Measurements from ENCODE around the gene ARPC5. TPM values are rescaled to one million over a fixed set of nuclear protein-coding genes. Genes with fewer than 3 reads are reported as not detected.

ARPC5 gene
- total and polyA plus RNA-seq, 10 of the 15 experiments (the other 5 are each of a cell fraction or from before 2014, with no cell fraction given), result 238 to 784 (median 309) TPM

DNA sequence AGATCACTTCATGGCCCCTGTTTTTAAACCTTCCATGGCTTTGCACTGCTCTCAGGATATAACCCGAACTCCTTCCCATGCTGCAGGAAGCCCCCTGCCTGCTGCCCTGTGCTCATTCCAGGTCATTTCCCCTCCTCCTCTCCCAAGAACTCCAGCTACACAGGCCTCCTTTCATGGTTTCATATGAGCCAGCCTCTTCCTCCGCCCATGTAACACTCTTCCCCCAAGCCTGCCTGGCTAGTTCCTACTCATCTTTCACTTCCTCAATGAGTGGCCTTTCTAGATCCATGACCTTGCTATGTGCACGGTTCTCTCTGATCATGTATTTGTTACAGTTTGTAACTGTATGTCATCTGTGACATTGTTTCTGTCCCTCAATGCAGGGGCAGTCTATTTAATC is 42.2 kb downstream of the ARPC5 start (continued):
- TF ChIP-seq EP300 (IDR thresholded peaks at IDR 0.05; ENCODE audit: borderline replicate concordance in 1 of 2, control insufficient read depth in 1 of 2, low read depth in 2 of 2, low read length in 2 of 2) (peak in 1 of 2 experiments; percentile 43; a peak in 1 of 4 replicates), NFYA (IDR thresholded peaks at IDR 0.05; ENCODE audit: borderline replicate concordance, low read depth, low read length) (no peak), GABPA (IDR thresholded peaks at IDR 0.05; ENCODE audit: low read depth) (no peak), FOXM1 (IDR thresholded peaks at IDR 0.05; ENCODE audit: low read depth, low read length) (no peak), IRF4 (IDR thresholded peaks at IDR 0.05; ENCODE audit: low read depth, low read length) (peak; percentile 84), NFIC (IDR thresholded peaks at IDR 0.05; ENCODE audit: low read depth, low read length) (peak; percentile 79), RELA (IDR thresholded peaks at IDR 0.05; ENCODE audit: borderline replicate concordance, partially characterized antibody) (no peak), EED (IDR thresholded peaks at IDR 0.05; ENCODE audit: low read depth) (peak; percentile 98), ZZZ3 (IDR thresholded peaks at IDR 0.05; ENCODE audit: control insufficient read depth, insufficient read length, low read depth) (no peak), SMAD1 (IDR thresholded peaks at IDR 0.05; ENCODE audit: low read depth, partially characterized antibody) (no peak), SPI1 (IDR thresholded peaks at IDR 0.05; ENCODE audit: borderline replicate concordance, insufficient read depth, low read depth, low read length) (peak; percentile 96), SMAD5 (IDR thresholded peaks at IDR 0.05; ENCODE audit: low read depth) (no peak), RBBP5 (conservative IDR thresholded peaks at IDR 0.05) (no peak), ZNF384 (IDR thresholded peaks at IDR 0.05; ENCODE audit: borderline replicate concordance, low read depth, low read length) (no peak), BMI1 (IDR thresholded peaks at IDR 0.05; ENCODE audit: borderline replicate concordance) (no peak)
- TF ChIP-seq, protein P1, sequence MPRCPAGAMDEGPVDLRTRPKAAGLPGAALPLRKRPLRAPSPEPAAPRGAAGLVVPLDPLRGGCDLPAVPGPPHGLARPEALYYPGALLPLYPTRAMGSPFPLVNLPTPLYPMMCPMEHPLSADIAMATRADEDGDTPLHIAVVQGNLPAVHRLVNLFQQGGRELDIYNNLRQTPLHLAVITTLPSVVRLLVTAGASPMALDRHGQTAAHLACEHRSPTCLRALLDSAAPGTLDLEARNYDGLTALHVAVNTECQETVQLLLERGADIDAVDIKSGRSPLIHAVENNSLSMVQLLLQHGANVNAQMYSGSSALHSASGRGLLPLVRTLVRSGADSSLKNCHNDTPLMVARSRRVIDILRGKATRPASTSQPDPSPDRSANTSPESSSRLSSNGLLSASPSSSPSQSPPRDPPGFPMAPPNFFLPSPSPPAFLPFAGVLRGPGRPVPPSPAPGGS (IDR thresholded peaks at IDR 0.05; ENCODE audit: borderline replicate concordance, insufficient read depth, low read depth, low read length, poor library complexity, severe bottlenecking), result peak; percentile 80
- TF ChIP-seq, protein P2, sequence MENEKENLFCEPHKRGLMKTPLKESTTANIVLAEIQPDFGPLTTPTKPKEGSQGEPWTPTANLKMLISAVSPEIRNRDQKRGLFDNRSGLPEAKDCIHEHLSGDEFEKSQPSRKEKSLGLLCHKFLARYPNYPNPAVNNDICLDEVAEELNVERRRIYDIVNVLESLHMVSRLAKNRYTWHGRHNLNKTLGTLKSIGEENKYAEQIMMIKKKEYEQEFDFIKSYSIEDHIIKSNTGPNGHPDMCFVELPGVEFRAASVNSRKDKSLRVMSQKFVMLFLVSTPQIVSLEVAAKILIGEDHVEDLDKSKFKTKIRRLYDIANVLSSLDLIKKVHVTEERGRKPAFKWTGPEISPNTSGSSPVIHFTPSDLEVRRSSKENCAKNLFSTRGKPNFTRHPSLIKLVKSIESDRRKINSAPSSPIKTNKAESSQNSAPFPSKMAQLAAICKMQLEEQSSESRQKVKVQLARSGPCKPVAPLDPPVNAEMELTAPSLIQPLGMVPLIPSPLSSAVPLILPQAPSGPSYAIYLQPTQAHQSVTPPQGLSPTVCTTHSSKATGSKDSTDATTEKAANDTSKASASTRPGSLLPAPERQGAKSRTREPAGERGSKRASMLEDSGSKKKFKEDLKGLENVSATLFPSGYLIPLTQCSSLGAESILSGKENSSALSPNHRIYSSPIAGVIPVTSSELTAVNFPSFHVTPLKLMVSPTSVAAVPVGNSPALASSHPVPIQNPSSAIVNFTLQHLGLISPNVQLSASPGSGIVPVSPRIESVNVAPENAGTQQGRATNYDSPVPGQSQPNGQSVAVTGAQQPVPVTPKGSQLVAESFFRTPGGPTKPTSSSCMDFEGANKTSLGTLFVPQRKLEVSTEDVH (IDR thresholded peaks at IDR 0.05; ENCODE audit: low read depth, partially characterized antibody), result no peak
- TF ChIP-seq, protein P3, sequence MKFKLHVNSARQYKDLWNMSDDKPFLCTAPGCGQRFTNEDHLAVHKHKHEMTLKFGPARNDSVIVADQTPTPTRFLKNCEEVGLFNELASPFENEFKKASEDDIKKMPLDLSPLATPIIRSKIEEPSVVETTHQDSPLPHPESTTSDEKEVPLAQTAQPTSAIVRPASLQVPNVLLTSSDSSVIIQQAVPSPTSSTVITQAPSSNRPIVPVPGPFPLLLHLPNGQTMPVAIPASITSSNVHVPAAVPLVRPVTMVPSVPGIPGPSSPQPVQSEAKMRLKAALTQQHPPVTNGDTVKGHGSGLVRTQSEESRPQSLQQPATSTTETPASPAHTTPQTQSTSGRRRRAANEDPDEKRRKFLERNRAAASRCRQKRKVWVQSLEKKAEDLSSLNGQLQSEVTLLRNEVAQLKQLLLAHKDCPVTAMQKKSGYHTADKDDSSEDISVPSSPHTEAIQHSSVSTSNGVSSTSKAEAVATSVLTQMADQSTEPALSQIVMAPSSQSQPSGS (IDR thresholded peaks at IDR 0.05; ENCODE audit: low read length), result 0 out of 2 replicates have a peak, but pooled peaks have one; percentile 46
- TF ChIP-seq, protein P4, sequence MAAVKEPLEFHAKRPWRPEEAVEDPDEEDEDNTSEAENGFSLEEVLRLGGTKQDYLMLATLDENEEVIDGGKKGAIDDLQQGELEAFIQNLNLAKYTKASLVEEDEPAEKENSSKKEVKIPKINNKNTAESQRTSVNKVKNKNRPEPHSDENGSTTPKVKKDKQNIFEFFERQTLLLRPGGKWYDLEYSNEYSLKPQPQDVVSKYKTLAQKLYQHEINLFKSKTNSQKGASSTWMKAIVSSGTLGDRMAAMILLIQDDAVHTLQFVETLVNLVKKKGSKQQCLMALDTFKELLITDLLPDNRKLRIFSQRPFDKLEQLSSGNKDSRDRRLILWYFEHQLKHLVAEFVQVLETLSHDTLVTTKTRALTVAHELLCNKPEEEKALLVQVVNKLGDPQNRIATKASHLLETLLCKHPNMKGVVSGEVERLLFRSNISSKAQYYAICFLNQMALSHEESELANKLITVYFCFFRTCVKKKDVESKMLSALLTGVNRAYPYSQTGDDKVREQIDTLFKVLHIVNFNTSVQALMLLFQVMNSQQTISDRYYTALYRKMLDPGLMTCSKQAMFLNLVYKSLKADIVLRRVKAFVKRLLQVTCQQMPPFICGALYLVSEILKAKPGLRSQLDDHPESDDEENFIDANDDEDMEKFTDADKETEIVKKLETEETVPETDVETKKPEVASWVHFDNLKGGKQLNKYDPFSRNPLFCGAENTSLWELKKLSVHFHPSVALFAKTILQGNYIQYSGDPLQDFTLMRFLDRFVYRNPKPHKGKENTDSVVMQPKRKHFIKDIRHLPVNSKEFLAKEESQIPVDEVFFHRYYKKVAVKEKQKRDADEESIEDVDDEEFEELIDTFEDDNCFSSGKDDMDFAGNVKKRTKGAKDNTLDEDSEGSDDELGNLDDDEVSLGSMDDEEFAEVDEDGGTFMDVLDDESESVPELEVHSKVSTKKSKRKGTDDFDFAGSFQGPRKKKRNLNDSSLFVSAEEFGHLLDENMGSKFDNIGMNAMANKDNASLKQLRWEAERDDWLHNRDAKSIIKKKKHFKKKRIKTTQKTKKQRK (IDR thresholded peaks at IDR 0.05; ENCODE audit: low read depth, low read length), result no peak
- TF ChIP-seq, protein P5, sequence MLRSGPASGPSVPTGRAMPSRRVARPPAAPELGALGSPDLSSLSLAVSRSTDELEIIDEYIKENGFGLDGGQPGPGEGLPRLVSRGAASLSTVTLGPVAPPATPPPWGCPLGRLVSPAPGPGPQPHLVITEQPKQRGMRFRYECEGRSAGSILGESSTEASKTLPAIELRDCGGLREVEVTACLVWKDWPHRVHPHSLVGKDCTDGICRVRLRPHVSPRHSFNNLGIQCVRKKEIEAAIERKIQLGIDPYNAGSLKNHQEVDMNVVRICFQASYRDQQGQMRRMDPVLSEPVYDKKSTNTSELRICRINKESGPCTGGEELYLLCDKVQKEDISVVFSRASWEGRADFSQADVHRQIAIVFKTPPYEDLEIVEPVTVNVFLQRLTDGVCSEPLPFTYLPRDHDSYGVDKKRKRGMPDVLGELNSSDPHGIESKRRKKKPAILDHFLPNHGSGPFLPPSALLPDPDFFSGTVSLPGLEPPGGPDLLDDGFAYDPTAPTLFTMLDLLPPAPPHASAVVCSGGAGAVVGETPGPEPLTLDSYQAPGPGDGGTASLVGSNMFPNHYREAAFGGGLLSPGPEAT (IDR thresholded peaks at IDR 0.05; ENCODE audit: low read depth), result peak; percentile 80

Measured in GM12878 (cell line).